H9 (cell line): ENCODE data around the gene TSC22D3. TPM values are rescaled to one million over a fixed set of nuclear protein-coding genes. Genes with fewer than 3 reads are reported as not detected.

ENCODE experiments used
- DNase-seq: peaks from one replicate; pipeline ENCODE4 v3.0.0-alpha.2; 2017
- H2AFZ ChIP-seq: one replicate; pipeline ENCODE4 v1.6.1; 2013; ENCODE audit warnings: mild to moderate bottlenecking, low read length, control low read depth, moderate library complexity
- H2AK5ac ChIP-seq: 2 replicates; pipeline ENCODE4 v1.6.1; 2013; ENCODE audit warnings: low read length, control low read depth, mixed read lengths; ENCODE audit not compliant: insufficient read length
- H2BK120ac ChIP-seq: one replicate; pipeline ENCODE4 v1.6.1; 2013; ENCODE audit warnings: low read depth, mild to moderate bottlenecking, low read length, control low read depth, inconsistent platforms; ENCODE audit not compliant: poor library complexity, severe bottlenecking
- H2BK12ac ChIP-seq: 2 replicates; pipeline ENCODE4 v1.6.1; 2013; ENCODE audit warnings: low read length, control low read depth, mixed read lengths, low read depth; ENCODE audit not compliant: insufficient read length
- H2BK15ac ChIP-seq: 2 replicates; pipeline ENCODE4 v1.6.1; 2013; ENCODE audit warnings: low read depth, low read length, control low read depth
- H2BK20ac ChIP-seq: one replicate; pipeline ENCODE4 v1.6.1; 2013; ENCODE audit warnings: low read depth, mild to moderate bottlenecking, low read length, control low read depth, inconsistent platforms; ENCODE audit not compliant: poor library complexity, severe bottlenecking
- H2BK5ac ChIP-seq: 2 replicates; pipeline ENCODE4 v1.6.1; 2013; ENCODE audit warnings: low read length, control low read depth, mixed read lengths; ENCODE audit not compliant: insufficient read length
- H3K14ac ChIP-seq: 2 replicates; pipeline ENCODE4 v1.6.1; 2013; ENCODE audit warnings: low read length, control low read depth; ENCODE audit not compliant: insufficient read depth
- H3K18ac ChIP-seq: 2 replicates; pipeline ENCODE4 v1.6.1; 2013; ENCODE audit warnings: low read depth, mild to moderate bottlenecking, mixed read lengths, low read length, control low read depth; ENCODE audit not compliant: insufficient read length
- H3K23ac ChIP-seq: 2 replicates; pipeline ENCODE4 v1.6.1; 2013; ENCODE audit warnings: low read length, control low read depth, mixed read lengths, low read depth; ENCODE audit not compliant: insufficient read length
- H3K23me2 ChIP-seq: 2 replicates; pipeline ENCODE4 v1.6.1; 2013; ENCODE audit warnings: low read depth, mild to moderate bottlenecking, mixed read lengths, low read length, control low read depth; ENCODE audit not compliant: insufficient read length, poor library complexity, severe bottlenecking
- H3K27ac ChIP-seq: 2 replicates; pipeline ENCODE4 v1.5.1; 2013; ENCODE audit warnings: low read length, control low read depth, mixed read lengths, low read depth; ENCODE audit not compliant: insufficient read length
- H3K27me3 ChIP-seq: 2 replicates; pipeline ENCODE4 v1.6.1; 2013; ENCODE audit warnings: low read length, control low read depth, inconsistent platforms; ENCODE audit not compliant: insufficient read depth
- H3K4ac ChIP-seq: 2 replicates; pipeline ENCODE4 v1.6.1; 2013; ENCODE audit warnings: low read depth, mild to moderate bottlenecking, control low read depth, inconsistent platforms, low read length, moderate library complexity
- H3K4me1 ChIP-seq: 2 replicates; pipeline ENCODE4 v1.6.1; 2013; ENCODE audit warnings: low read length, control low read depth, inconsistent platforms; ENCODE audit not compliant: insufficient read depth
- H3K4me2 ChIP-seq: 2 replicates; pipeline ENCODE4 v1.6.1; 2013; ENCODE audit warnings: low read length, control low read depth, mixed read lengths; ENCODE audit not compliant: insufficient read length, insufficient read depth
- H3K56ac ChIP-seq: 2 replicates; pipeline ENCODE4 v1.6.1; 2013; ENCODE audit warnings: low read depth, mild to moderate bottlenecking, mixed read lengths, low read length, control low read depth; ENCODE audit not compliant: insufficient read length
- H3K79me1 ChIP-seq: 2 replicates; pipeline ENCODE4 v1.6.1; 2013; ENCODE audit warnings: low read depth, mild to moderate bottlenecking, moderate library complexity, low read length, control low read depth, inconsistent platforms; ENCODE audit not compliant: insufficient read depth, poor library complexity, severe bottlenecking
- H3K79me2 ChIP-seq: 2 replicates; pipeline ENCODE4 v1.6.1; 2013; ENCODE audit warnings: low read length, control low read depth, inconsistent platforms; ENCODE audit not compliant: insufficient read depth
- H3K9ac ChIP-seq: 2 replicates; pipeline ENCODE4 v1.6.1; 2013; ENCODE audit warnings: low read length, control low read depth, mixed read lengths; ENCODE audit not compliant: insufficient read length; ENCODE audit errors: extremely low read depth
- H3K9me3 ChIP-seq: one replicate; pipeline ENCODE4 v1.6.1; 2013; ENCODE audit warnings: low read depth, low read length, inconsistent platforms; ENCODE audit not compliant: control insufficient read depth
- H3T11ph ChIP-seq: one replicate; pipeline ENCODE4 v1.6.1; 2013; ENCODE audit warnings: mild to moderate bottlenecking, low read length, control low read depth, inconsistent platforms
- H4K20me1 ChIP-seq: one replicate; pipeline ENCODE4 v1.6.1; 2013; ENCODE audit not compliant: control insufficient read depth, insufficient read length, insufficient read depth
- H4K5ac ChIP-seq: 2 replicates; pipeline ENCODE4 v1.6.1; 2013; ENCODE audit warnings: low read depth, mild to moderate bottlenecking, mixed read lengths, low read length, control low read depth; ENCODE audit not compliant: insufficient read length
- H4K8ac ChIP-seq: replicated peaks from 2 replicates; pipeline ENCODE4 v1.6.1; 2013; ENCODE audit warnings: low read length, control low read depth, mixed read lengths, low read depth; ENCODE audit not compliant: insufficient read length
- H4K91ac ChIP-seq: 2 replicates; pipeline ENCODE4 v1.6.1; 2013; ENCODE audit warnings: low read depth, mild to moderate bottlenecking, moderate library complexity, mixed read lengths, low read length, control low read depth; ENCODE audit not compliant: insufficient read length
- H3K27ac Mint-ChIP-seq, 3 experiments: 2 replicates in 2 of 3; 3 replicates in 1 of 3; pipeline ENCODE4 v1.8.0; 2020 to 2021; ENCODE audit warnings: mixed read lengths in 3 of 3, mild to moderate bottlenecking in 1 of 3, moderate library complexity in 1 of 3
- H3K27me3 Mint-ChIP-seq: 2 replicates; pipeline ENCODE4 v1.8.0; 2021; ENCODE audit warnings: low read depth, mild to moderate bottlenecking, moderate library complexity, mixed read lengths
- H3K36me3 Mint-ChIP-seq, 3 experiments: 2 replicates in 2 of 3; 3 replicates in 1 of 3; pipeline ENCODE4 v1.8.0; 2020 to 2021; ENCODE audit warnings: low read depth in 3 of 3, mixed read lengths in 3 of 3; ENCODE audit not compliant: insufficient read depth in 1 of 3
- H3K4me1 Mint-ChIP-seq, 2 experiments: 2 replicates each; pipeline ENCODE4 v1.8.0; 2020; ENCODE audit warnings: mixed read lengths in 2 of 2
- H3K4me3 Mint-ChIP-seq, 2 experiments: 2 replicates in 1 of 2; 3 replicates in 1 of 2; pipeline ENCODE4 v1.8.0; 2020 to 2021; ENCODE audit warnings: mild to moderate bottlenecking in 2 of 2, mixed read lengths in 2 of 2, moderate library complexity in 1 of 2
- H3K9me3 Mint-ChIP-seq, 2 experiments: 2 replicates in 1 of 2; 3 replicates in 1 of 2; pipeline ENCODE4 v1.8.0; 2020; ENCODE audit warnings: mild to moderate bottlenecking in 2 of 2, mixed read lengths in 2 of 2, moderate library complexity in 1 of 2
- CTCF ChIP-seq: fragments of 200-600 bp; sonication (generic); conservative IDR thresholded peaks from 3 replicates; pipeline ENCODE4 v1.8.0; 2021; ENCODE audit warnings: antibody characterized with exemption, mild to moderate bottlenecking
- WGBS: extraction: QIAGEN DNeasy Blood & Tissue Kit; methylation state at CpG from one replicate; pipeline ENCODE4 v1.1.7; 2013; ENCODE audit warnings: missing lambda C conversion rate, low lambda C conversion rate, mixed read lengths; ENCODE audit not compliant: insufficient read length; ENCODE audit errors: extremely low coverage; 5-methylcytosine and 5-hydroxymethylcytosine counted together
- total RNA-seq: library from RNA; stranded (reverse); gene quantifications from 2 replicates; pipeline ENCODE4 v1.2.1, GENCODE V29; 2021

Gene TSC22D3
- total RNA-seq, 1 experiment from 2014 or later, result 10.5 TPM

GRCh38 chrX:107721318-107721717 lies 54.3 kb downstream of the TSC22D3 start:
- no peaks in the 10 kb centered on the region for H4K20me1 ChIP-seq
- no peak overlapping the region for H3K27ac ChIP-seq
- Mint-ChIP-seq H3K27me3 (peaks cover 4% of the 10 kb centered on the region), H3K36me3 (no peaks in the 10 kb centered on the region; a peak in 1 of 7 replicates), H3K9me3 (peaks cover 0 to 40% of the 10 kb centered on the region in 2 experiments; a peak in 2 of 5 replicates), H3K4me3 (no peak overlapping the region), H3K27ac (no peak overlapping the region), H3K4me1 (peaks cover 14 to 30% of the 10 kb centered on the region in 2 experiments)
- no peak overlapping the region for H2BK5ac ChIP-seq
- H3K4me1 ChIP-seq, result peaks cover 10% of the 10 kb centered on the region; the same call in 1 of the 2 replicates
- H3K27me3 ChIP-seq, result no peaks in the 10 kb centered on the region; the same call in 1 of the 2 replicates
- H3K23ac ChIP-seq, result no peak overlapping the region
- H3K23me2 ChIP-seq, result no peaks in the 10 kb centered on the region
- no CpG with 5 or more reads among the region's 9 CpGs for WGBS
- no peak overlapping the region for H3K4ac ChIP-seq
- no peak overlapping the region for H2BK15ac ChIP-seq
- DNase-seq, result no peak
- no peak overlapping the region for H4K5ac ChIP-seq
- no peak overlapping the region for H3K9ac ChIP-seq
- TF ChIP-seq CTCF, result no peak
- H3T11ph ChIP-seq, result no peak overlapping the region
- no peak overlapping the region for H2BK120ac ChIP-seq
- H4K8ac ChIP-seq, result no peak overlapping the region
- H2BK20ac ChIP-seq, result no peak overlapping the region
- no peaks in the 10 kb centered on the region for H3K79me1 ChIP-seq
- no peak overlapping the region for H2AFZ ChIP-seq
- no peak overlapping the region for H3K14ac ChIP-seq
- H3K9me3 ChIP-seq, result no peaks in the 10 kb centered on the region
- no peak overlapping the region for H3K4me2 ChIP-seq
- H2BK12ac ChIP-seq, result no peak overlapping the region
- no peak overlapping the region for H2AK5ac ChIP-seq
- H4K91ac ChIP-seq, result no peak overlapping the region
- no peaks in the 10 kb centered on the region for H3K79me2 ChIP-seq
- H3K56ac ChIP-seq, result no peak overlapping the region
- no peak overlapping the region for H3K18ac ChIP-seq
